Inferior parietal cortex (tissue), 1 donor: Measurements from ENCODE around the gene PTGR3.

Source experiments
- DNase-seq: peaks from one replicate; pipeline ENCODE4 v3.0.0-alpha.2; 2016; ENCODE audit errors: extremely low spot score

The PTGR3 gene, protein sequence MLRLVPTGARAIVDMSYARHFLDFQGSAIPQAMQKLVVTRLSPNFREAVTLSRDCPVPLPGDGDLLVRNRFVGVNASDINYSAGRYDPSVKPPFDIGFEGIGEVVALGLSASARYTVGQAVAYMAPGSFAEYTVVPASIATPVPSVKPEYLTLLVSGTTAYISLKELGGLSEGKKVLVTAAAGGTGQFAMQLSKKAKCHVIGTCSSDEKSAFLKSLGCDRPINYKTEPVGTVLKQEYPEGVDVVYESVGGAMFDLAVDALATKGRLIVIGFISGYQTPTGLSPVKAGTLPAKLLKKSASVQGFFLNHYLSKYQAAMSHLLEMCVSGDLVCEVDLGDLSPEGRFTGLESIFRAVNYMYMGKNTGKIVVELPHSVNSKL

DNA sequence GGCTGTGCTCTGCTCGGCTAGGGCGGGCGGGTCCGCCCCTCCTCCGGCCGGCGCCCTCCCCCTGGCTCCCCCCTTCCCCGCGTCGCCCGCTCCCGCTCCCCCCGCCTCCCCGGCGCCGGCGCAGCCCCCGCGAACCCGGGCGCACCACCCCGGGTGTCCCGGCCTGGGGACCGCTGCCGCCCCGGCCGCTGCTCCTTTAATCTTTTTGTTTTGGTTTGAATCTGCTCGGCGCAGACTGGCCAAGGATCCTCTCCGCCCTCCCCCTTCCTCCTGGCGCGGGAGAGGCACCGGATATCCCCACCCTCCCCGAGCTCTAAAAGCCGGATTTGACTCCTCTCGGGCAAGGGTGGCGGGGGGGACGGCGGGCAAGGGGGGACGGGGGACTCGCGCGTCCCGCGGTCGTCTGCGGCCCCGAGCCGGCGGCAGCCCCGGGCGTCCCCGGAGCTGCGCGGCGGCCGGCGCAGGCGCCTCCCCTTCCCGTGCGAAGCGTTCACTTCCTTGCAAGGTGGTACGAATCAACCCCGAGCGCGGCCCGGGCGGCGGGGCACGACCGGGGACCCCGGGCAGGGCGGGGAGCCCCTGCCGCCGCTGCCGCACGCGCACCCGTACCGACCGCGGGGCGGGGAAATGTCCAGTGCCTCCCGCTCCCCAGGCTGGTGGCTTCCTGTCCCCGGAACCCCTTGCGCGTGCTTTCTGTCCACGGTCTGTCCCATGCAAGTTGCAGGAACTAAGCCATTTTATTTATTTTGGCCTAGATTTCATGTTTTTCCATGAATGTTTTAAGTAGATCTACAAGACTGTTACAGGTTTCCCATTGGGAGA, at the start of gene PTGR3:
PTGR3 (minus strand) TSS at position 11 of the 822 bp plus-strand sequence. CDS start 81 bp downstream, outside the sequence.
- no peak for DNase-seq

DNA sequence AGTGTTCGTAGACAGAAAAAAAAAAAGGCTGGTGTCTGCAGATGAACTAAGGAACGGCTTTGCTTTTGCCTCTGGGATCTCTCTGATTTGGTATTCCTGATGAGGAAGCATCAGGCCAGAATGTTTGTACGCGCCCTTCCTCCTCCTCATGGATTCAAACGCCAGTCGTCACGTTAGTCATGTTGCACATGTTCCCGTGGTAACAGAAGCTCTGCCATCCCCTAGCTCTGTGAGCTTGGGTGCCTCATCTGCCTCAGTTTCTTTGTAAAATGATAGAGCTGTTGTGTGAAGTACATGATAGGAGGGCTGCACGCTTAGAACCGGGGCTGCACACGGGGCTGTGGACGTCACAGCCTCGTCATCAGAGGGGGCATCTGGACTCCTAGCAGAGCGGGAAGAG, 48.7 kb upstream of the PTGR3 start:
- DNase-seq, result no peak

DNA sequence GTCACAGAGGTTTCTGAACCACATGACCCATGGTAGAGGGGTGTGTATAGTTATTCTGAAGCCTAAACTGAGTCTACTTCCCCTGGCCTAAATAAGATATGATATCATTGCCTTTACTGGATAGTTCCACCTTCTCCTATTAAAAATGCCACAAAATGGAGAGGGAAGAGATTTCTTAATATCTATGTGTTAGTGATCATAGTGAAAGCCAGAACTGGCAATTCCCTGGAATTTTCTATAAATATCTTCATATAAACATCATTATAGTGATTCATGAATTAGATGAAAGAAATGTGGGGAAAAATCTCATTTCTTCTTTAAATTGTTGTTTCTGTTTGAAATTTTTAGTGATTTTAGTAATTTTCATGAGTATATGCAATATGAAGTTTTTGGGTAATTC, 47.4 kb upstream of the PTGR3 start:
- DNase-seq, result no peak

DNA sequence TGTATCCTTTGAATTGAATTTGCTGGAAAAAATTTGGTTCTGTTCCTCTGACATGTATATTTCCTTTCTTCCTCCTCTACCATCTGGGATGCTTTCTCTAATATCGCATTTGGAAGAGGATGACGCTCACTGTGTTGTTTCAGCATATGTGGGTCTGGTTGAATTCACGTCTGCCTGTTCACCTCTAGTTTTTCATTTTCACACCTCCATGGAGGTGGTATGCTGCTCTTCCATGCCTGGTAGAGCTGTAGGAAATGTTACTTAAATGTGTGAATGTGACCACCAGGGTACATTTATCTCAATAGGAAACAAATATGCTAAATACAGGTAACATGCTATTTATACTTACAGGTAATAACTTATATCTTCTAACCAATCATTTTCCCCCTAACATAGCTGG, 46.2 kb upstream of the PTGR3 start:
- DNase-seq, result no peak

DNA sequence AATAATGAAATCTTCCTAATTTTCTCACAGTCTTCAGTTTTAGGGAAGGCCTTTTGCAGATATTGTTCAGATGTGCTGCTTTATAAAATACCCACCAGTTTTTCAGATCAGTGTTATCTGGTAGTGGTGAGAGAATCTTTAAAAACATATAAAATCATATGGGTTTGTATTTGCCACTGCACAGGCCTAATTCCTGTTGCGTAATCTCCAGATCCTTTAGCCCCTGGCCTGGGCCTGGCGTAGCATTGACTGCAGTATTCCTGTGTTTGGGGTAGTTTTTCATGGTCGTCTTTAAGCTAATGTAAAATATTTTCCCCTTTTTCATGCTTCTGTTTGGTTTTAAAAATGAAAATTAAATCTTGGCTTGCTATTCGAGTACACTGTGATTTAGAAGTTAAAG, 44.8 kb upstream of the PTGR3 start:
- no peak for DNase-seq

DNA sequence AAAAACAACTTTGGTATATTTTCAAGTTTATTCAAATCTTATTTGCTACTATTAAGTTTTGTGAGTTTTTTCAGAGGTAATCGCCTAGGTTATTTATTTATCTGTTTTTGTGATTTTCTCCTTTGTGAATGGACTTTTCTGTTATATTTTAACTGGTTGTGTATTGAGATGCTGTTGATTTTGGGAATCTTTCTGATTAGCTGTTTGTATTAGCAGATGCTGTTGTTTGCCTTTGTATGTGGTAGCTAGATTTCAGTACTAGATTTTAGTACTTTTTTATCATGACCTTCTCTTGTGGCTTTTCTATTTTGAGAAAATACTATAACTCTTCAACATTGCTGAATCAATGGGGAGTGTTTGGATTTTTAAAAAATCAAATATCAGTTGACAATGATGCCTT, 44.1 kb upstream of the PTGR3 start:
- DNase-seq, result no peak

DNA sequence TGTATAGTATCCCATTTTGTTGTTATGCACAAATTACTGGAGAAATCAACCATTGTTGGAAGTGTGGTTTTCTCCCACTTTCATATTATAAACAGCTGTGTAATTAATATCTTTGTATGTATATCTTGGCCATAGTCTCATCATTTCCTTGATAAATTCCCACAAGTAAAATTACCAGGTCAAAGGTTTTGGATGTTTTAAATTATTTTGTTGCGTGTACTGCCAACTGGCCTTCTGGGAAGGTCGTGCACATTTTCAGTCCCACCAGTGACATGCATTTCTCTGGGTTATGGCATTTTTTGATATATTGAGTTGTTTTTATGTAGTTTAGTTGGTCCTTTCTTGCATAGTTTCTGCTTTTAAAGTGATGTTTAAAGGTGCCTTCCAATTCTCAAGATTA, 43.2 kb upstream of the PTGR3 start:
- DNase-seq, result no peak

DNA sequence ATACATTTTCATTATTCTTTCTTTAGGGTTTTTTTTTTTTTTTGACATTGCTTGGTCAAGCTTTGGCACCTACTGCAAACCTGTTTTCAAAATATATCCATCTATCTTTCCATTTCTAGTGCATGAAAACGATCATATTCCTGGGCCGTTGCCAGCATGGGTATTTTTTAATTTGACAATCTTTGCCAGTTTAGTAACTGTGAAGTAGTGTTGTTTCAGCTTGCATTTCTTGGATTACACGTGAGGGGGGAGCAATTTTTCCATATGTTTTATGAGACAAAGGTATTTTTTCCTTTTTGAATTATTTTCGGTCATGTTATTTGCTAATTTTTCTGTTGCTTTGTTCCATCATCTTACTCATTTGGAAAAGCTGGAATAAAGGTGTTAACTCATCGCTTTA, 42.5 kb upstream of the PTGR3 start:
- no peak for DNase-seq

DNA sequence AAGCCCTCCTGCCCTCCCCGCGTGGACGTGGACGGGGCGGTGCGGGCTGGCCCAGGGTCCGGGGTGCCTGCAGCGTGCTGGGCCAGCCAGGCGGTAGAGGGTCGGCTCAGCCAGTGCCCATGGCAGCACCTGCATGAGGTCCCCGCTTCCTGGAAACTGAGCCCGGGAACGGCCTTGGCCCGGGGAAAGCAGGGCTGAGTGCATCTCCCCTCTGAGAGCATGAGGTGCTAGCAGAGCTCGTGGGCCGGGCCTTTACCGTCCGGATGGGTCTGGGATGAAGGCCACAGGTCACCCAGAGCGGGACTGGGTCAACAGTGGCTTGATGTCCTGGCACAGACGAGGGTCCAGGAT, 41.5 kb upstream of the PTGR3 start:
- DNase-seq, result no peak

DNA sequence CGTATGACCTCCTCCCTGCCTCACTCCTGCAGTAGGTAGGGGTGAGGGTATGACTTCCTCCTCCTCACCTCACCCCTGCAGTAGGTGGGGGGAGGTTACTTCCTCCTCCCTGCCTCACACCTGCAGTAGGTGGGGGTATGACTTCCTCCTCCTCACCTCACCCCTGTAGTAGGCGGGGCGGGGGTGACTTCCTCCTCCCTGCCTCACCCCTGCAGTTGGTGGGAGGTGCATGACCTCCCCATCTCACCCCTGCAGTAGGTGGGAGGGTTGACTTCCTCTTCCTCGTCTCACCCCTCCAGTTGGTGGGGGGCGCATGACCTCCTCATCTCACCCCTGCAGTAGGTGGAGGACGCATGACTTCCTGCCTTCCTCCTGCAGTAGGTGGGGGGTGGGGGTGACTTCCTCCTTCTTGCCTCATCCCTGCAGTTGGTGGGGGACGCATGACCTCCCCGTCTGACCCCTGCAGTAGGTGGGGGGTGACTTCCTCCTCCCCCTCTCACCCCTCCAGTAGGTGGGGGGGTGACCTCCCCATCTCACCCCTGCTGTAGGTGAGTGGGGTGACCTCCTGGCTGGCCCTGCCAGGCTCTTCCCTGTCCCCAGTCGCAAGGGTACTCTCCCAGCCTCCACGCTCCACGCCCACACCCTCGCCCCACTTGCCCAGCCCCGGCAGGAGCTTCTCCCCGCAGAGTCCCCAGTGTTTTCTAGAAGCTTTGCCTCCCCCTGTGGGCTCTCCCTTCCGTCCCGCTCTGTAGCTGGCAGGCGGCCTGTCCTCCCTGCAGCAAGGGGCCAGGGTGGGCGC, 40.9 kb upstream of the PTGR3 start:
- DNase-seq, result no peak

DNA sequence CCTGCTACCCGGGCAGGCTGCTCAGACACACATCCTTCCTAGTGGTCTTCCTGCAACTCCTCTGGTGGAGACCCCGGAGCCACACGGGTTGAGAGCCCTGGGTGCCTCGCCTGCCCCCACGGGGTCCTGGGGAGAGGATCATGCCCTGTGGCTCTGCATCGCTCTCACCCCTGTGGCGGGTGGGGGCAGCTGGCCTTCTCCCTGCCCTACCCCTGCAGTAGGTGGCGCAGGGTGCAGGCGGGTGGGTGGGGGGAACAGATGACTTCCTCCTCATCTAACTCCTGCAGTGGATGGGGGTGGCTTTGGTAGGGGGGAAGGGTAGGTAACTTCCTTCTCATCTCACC, 40.2 kb upstream of the PTGR3 start:
- DNase-seq, result no peak

DNA sequence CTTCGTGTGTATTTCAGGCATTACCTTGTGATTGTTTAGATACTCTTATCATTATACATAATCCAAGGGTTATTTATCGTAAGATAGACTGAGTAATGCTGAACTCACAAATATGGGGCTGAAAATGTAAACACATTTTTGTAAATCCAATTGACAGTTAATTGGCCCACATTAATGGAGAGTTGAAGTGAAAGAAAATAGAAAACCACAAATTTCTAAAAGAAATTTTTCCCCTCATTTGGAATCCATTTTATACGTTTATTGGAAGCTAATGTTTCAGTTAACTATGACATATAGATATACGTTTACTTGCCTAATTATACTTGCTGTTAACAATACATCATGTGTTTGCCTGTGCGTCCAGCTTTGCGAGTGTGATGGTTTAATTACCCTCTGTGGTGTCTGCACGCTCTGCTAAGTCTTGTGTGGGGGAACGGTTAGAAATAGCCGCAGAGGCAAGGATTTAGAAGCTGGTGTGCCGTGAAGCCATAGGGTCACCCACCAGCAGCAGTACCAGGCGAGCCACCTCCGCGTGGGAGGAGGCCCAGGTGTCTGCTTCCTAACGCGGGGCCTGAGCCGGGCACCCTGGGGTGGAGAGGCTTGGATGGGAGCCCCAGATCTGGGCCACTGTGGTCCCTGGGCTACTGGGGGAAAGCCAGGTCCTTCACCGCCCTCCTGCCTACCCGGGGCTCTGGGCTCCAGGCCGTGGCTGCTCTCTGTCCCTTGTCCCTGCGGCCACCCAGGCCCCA, 39.7 kb upstream of the PTGR3 start:
- no peak for DNase-seq

DNA sequence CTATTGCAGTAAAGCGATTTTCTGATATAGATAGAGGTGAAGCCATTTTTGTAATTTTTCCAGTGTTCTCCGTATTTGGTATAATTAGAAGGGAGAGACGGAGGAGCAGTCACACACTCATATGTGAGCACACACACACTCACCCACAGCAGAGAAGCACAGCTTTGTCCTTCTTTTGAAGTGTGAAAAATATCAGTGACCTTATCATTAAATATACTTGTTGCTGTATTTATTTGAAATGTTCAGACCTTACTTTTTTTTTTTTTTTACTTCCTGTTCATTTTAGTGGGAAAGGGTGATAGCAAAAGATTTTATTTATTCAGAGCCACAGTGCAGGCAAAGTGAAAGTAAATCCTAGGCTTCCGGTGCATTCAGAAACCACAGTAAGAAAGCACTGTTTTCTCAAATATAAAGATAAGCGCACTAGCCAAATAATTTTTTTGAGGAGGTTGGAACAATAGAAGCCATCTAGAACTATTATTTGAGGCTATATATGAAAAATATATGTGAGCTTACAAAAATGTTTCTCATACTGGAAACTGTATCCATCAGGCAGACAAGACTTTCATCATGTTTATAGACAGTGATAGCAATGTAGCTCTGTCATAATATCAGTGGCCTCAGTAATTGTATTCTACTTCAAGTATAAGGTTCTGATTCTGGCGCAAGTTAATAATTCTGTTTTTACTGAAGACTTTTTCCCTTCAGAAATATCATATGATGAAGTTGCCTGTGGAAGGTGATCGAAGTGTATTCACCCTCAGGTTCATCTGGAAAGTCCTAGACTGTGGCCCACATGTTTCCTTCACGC, 38.9 kb upstream of the PTGR3 start:
- peak; percentile 61 for DNase-seq

DNA sequence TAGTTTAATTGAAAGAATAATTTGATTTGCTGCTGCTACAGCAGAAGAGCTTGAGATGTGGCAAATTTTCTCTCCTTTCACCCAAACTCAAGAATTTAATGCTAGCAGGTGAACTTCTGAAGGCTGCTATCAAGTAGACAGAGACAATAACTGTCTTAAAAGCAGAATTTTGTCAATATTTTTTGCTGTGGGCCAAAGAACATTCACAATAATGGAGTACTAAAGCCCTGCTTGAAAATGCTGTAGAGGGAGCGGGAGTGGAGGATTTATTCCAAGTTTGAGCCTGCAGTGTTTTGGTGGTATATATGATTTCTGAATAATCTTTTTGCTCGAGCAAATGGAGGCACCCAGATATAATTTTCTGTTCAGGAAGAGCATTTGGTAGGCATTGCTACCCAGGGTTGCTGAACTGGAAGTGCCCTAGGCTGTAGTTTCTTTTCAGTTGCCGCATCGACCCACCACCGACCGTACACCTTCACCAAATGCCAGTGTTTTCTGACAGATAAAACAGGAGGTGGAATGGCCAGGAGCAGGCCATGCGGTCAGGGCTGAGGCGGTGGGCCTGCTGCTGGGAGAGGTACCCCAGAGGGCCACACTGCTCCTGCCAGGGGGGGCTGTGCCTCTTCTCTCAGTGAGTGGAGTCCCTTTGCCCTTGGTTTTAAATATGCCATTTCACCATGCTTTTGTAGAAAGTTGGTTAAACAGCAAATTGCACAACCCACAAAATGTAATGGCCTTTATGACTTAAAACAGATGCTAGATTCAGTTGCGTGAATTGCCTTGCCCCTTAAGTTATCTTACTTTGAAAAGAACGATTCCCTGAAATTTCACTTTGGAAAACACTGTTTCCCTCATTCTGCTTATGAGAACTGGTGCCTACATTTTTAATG, 38.0 kb upstream of the PTGR3 start:
- DNase-seq, result no peak

DNA sequence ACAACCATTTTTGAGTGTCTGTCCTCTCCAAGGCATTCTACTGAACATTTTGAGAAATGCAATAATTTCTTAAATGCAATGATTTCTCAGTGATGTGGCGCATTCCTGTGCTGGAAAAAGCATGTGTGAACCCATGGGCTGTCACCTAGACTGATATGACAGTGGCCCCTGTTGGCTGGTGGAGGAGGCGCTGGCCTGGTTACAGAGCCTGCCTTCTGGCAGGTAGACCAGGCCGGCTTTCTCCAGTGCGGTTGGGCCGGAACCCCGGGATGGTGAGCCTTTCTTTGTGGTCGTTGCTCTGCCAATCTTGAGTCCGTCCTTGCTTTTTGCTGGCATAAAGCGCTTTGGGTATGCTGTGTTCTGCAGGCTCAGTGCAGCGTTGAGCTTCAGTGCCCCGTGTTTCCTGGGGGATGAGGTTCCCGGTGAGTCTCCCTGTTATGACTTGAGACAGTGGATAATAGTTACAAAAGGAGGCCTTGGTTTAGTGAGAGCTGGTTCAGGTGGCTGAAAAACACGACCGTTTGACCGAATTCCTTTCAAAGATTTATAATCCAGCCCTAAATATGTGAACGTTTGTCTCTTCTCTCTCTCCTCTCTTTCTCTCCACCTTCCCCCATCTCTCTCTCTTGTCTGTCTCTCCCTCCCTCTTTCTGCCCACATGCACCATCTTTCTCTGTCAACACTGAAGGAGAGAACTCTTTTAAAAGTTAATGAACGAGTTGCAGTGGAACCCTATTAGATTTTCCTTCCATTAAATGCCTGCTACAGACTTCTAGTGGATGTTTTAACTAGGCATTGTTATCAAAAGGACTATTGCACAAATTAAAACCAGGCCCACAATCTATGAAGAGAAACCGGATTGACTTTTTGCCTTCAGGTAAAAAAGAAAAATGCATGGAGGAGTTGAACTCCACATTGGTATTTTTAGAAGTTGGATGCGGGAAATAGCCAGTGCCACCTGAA, 35.7 kb upstream of the PTGR3 start:
- no peak for DNase-seq

DNA sequence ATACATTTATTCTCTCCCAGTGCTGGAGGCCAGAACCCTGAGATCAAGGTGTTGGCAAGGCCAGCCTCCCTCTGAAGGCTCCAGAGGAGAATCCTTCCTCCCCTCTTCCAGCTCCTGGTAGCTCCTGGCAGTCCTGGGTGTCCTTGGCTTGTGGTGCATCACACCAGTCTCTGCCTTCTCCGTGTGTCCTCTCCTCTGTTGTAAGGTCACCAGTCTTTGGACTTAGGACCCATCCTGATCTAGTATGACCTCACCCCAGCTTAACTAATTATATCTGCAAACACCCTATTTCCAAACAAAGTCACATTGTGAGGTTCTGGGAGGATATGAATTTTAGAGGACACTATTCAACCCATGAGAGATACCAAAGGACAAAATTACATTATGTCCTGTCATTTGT, 32.8 kb upstream of the PTGR3 start:
- no peak for DNase-seq

DNA sequence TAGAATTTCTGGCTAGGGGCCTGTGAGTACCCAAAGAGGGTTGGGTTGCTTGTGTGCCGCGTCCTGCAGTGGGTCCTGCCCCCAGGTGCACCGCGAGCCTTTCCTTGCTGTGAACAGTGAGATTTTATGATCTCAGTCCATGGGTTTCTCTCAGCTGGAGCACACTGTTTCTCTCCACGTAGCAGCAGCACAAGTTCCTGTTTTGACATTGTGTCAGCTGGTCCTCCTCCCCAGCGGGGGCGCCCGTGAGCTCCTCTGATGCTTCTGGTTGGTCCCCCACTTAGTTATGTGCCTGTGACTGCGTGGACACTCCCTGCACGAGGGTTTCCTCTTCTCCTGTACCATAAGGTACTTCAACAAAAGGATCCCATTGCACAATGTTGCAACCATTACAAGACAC, 31.5 kb upstream of the PTGR3 start:
- no peak for DNase-seq

DNA sequence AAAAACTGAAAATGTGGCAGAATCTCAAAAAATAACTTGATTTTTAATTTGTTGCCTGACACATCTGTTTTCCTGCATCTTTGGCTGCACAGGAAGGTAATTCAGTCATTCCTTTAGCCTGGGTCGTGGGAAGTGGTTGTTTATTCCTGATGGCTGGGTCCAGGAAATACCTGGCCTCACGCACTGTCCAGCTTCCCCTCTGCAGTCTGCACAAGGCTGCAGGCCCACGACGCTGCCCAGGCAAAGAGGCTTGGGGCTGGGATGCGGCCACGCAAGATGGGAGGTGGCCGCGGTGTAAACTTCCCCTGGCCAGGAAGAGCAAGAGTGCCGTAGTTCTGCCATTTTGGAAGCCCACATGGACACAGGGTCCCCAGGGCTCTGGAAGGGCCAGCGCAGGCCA, 29.8 kb upstream of the PTGR3 start:
- no peak for DNase-seq

DNA sequence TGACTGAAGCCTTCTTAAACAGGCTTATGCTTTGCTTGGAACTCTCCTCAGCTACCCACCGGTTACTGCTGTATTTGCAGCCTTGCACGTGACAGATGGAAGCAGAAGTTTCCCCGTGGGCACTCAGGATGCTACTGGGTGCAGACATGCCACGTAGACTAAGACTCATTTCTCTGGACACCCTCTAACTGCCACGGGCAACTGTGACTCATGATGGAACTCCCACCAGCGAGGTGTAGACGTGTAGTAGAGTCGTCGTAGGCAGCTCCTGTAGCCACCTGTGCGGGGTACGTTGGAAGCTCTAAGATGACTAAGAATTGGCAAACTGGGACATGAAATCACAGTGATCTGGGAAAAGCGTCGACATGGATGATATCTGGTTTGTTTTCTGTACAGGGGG, 29.2 kb upstream of the PTGR3 start:
- DNase-seq, result no peak
